ENCODE measurements around the gene DNM1L. TPM values are rescaled to one million over a fixed set of nuclear protein-coding genes. Genes with fewer than 3 reads are reported as not detected.

DNM1L gene
- total RNA-seq (2014; rRNA removed; shearing (Covaris generic)): 28.2 and 30.3 TPM in 2 replicates

DNA sequence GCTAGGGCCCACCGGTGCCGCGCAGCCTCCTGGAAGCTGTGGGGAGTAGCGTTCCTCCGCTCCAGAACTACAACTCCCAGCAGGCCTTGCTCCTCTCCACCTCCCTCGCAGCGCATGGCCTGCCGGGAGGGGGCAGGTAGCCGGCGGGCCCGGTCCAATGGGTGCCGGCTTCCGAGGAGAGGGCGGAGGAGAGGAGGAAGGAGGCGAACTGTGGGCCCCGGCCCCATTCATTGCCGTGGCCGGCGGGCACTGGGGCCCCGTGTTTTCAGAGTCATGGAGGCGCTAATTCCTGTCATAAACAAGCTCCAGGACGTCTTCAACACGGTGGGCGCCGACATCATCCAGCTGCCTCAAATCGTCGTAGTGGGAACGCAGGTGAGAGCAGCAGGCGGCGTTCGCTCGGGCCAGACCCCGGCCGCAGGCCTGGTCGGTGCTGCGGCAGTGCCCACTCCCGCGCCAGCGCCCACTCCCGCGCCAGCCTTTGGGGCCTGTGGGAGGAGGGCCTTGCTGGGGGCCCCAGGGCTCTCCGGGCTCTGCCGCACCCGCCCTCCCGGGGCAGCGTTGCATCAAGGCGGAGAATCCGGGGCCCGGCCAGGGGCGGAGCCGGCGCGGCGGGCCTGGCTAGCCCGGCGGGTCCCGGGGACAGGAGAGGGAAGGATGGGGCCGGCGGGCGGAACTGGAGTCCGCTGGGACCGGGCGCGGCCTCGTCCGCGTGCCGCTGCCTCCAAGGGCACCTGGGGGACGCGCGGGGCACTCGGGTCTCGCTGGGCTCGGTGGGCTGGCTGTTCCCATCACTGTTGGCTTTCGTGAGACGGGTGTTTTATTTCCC is at the start of gene DNM1L:
Gene DNM1L, plus strand, starts transcription at position 211 of the 829 bp plus-strand sequence. Its CDS starts 63 bp downstream, at position 274.
- peak; percentile 99 for DNase-seq (ENCODE audit: low spot score)

DNA sequence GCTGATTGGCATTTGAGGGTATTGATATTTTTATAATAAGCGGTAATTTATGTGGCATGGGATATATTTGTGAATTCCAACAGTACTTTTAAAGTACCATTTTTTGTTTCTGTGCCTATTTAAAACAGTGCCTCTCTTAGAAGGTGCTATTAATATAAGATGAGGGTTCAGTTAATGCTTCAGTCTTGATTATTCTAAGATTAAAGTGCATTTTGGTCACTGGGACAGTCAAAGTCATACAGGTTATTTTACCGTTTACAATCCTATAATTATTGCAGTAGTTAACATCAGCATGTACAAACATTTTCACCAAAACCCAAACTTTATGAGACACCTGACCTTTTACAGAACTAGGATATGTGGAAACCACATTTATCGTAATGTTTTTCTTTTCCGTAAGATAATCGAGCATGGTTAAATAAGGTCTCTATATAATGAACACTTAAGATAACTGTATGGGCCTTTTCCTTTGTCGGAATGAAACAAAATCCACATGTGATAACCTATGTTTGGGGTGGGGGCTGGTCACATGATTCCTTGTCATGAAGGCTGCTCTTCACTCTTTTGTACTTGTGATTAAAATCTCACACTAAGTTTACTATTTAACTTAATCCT is 37.7 kb upstream of the DNM1L start:
- no peak for DNase-seq (ENCODE audit: low spot score)

GRCh38 chr12:32644431-32644830 is 34.7 kb upstream of the DNM1L start:
- DNase-seq (ENCODE audit: low spot score): no peak

DNA sequence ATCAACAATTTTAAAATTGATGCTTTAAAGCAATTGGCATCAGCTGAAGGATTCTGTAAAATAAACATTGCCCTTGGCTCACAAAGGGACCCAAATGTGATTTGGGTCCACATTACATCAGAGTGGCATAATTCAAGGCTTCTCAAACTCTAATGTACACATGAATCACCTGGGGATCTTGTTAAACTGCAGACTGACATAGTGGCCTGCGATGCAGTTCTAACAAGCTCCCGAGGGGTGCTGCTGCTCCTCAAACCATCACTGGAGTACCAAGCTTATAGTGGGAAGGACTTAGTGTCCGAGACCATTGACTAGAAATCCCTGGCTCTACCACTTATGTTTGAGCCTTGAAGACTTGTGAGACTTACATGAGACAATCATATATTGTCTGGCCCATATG is 31.8 kb upstream of the DNM1L start:
- DNase-seq (ENCODE audit: low spot score): peak; percentile 17

GRCh38 chr12:32650508-32650907 is 28.6 kb upstream of the DNM1L start:
- DNase-seq (ENCODE audit: low spot score): no peak

DNA sequence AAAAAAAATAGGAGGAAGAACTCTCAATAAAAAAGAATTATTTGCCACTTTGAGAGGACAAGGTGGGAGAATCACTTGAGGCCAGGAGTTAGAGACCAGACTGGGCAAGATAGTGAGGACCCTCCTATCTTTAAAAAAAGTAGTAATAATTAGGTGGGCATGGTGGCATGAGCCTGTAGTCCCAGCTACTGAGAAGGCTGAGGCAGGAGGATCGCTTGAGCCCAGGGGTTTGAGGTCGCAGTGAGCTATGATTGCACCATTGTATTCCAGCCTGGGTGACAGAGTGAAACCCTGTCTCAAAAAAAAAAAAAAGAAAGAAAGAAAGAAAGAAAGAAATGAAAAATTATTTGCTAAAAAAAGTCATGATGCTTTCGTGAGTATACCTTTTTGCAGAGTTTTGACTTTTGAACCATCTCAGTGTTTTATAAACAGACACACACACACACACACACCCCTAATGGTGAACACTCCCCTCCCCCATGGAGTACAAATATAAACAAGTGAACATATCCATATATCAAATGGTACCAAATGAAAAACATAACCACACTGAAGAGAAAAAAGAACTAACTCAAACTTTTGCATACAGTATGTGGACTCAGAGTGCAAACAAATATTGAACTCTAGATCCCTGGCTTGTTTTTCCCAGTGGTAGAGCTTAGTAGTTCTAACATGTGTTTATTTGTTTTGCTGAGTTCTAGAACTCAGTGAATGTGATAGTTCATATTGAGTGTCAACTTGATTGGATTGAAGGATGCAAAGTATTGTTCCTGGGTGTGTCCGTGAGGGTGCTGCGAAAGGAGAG is 27.7 kb upstream of the DNM1L start:
- no peak for DNase-seq (ENCODE audit: low spot score)

GRCh38 chr12:32651956-32652210 is 27.2 kb upstream of the DNM1L start:
- DNase-seq (ENCODE audit: low spot score): no peak

- no peak for DNase-seq (ENCODE audit: low spot score)
Observed at GRCh38 chr12:32659908-32660440, 19.1 kb upstream of the DNM1L start.

GRCh38 chr12:32661706-32662105 is 17.4 kb upstream of the DNM1L start:
- DNase-seq (ENCODE audit: low spot score): no peak

DNA sequence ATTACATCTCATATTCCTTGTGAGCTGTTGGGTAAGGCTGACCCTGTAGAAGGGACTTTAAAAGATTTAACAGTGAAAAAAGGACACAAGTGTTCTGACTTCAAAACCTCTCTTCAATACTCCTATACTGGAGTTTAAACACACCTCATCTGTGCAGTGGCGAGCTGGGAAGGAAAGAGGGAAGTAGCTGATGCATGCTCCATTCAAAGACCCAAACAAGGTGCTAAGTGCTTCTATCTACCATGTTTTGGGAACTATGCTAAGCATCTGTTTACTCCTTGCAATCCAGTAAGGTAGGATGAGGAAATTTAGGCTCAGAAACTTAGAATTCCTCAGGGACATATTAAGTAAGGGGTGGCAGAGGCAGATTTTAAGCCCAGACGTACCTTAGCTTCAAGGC is 16.4 kb upstream of the DNM1L start:
- no peak for DNase-seq (ENCODE audit: low spot score)

DNA sequence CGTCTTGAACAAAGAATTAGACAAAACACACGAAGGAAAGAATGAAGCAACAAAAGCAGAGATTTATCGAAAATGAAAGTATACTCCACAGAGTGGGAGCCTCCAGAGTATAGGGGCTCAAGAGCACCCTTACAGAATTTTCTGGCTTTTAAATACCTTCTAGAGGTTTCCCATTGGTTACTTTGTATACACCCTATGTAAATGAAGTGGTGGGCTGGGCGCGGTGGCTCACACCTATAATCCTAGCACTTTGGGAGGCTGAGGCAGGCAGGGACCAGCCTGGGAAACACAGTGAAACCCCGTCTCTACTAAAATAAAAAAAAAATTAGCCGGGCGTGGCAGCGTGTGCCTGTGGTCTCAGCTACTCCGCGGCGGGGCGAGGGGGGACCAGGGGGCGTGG is 13.1 kb upstream of the DNM1L start:
- DNase-seq (ENCODE audit: low spot score): no peak

DNA sequence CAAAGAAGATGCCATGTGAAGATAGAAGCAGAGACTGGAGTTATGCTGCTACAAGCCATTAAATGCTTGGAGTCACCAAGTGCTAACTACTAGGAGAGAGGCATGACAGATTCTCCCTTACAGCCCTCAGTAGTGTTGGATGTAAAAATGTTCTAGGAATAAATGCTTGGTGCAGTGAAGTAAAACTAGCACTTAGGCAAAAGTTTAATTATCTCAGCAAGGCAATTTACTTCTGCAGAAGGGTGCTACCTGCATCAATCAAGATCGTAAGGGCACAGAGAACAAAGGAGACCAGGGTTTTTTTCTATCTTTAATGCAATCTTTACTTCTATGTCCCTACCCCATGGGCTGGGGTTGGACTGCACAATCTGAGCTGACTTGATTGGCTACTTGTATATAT is 9.5 kb upstream of the DNM1L start:
- no peak for DNase-seq (ENCODE audit: low spot score)

DNA sequence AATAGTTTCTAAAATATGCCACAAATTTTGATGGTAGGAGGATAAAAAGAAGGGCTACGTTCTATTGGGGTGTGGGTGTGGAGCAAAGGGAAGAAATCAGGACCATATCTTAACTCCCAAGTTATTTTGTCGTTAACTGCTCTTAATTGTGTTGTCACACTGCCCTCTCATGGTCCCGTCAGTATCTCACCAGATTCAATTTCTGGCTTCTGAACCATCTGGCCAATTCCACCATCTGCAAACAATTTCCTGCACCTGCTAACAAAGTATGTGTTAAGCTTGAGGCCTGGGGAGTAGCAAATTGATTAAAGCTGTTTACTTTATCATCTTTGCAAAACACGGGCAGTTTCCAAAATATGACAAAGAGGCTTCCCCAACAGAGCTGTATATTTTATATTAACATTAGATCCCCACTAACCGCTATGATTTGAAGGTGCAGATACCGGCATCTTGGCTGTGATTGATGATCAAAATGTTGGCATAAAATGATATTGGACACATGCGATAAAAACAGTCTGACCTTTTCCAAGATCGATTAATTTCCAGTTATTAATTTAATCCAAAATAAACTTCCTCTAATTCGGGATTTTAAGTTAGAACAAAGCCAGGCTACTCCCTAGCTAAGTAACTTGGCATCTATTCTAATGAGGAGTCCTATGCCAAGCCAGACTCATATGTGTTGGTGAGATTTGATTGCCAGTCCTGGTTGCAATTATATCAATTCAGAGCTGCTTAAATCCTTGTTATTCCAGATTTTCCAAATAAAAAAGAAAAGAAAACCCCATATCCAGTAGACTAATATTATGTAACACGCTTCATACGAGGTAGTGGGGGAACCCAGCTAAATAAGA is 6.9 kb upstream of the DNM1L start:
- DNase-seq (ENCODE audit: low spot score): peak; percentile 81

DNA sequence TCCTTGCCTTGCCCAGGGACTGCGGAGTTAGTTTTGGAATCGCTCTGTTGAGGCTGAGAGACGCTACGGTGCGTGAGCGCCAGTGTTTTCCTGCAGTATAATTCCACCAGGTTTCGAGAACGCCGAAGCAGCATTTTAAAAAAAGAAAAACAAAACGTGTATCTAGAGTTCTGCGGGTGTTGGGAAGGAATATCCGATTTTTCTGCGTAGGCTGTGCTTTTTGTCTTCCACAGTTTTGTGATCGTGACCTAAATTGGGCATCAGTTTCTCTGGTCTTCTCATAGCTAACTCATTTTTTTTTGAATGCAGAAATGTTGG is 778 bp downstream of the DNM1L start:
- no peak for DNase-seq (ENCODE audit: low spot score)

DNA sequence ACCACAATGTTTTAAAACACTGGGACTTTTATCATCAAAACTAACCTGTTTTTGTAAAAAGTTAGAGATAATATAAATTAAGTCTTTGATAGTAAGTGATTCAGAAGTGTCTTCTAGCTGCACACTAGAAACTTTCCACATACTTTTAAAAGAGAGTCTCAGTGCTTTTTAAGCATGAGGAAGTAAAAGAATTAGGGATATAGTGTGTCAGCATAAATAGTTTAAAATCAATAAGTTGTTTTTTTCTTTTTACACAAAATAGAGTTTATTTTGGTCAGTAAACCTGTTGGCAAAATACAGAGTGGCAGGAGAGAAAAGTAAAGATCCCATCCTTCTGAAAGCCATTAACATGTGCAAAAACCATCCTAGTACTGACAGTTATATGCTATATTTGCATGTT is 1.7 kb downstream of the DNM1L start:
- no peak for DNase-seq (ENCODE audit: low spot score)

DNA sequence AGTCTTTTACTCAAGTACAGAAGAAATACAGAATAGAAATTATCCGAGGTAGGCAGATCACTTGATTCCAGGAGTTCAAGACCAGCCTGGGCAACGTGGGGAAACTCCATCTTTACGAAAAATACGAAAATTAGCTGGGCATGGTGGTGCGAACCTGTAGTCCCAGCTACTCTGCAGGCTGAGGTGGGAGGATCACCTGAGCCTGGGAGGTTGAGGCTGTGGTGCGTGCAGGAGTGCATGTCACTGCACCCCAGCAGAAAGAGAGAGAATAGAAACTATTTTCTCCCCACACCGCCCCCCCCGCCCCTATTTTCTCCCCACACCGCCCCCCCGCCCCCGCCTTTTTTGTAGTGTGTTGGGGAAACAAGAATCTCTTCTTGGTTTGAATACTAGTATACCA is 2.2 kb downstream of the DNM1L start:
- no peak for DNase-seq (ENCODE audit: low spot score)

DNA sequence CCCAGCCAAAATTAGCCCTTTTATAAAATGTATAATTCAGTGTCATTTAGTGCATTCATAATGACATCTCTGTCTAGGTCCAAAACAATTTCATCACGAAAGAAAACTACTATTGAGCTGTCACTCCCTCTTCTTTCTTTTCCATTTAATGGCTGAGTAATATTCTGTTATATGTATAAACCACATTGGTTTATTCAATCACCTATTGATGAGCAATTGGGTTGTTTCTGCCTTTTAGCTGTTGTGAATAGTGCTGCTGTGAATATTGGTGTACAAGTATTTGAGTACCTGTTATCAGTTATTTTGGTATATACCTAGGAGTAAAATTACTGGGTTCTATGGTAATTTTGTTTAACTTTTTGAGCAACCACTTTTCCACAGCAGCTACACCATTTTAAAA is 7.2 kb downstream of the DNM1L start:
- no peak for DNase-seq (ENCODE audit: low spot score)

DNA sequence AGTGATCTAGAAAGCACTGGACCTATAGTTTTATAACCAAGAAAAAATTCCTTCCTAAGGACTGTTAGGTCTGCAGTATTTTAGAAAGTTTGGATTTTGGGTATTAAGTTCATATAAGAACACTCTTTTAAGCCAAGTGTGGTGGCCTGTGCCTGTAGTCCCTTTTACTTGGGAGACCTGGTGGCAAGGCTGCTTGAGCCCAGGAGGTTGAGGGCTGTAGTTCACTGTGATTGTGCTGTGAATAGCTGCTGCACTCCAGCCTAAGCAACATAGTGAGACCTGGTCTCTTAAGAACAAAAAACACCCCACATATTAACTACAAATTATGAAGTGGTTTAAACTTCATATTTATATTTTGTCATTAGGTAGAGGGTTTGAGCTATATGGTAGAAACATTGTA is 9.7 kb downstream of the DNM1L start:
- no peak for DNase-seq (ENCODE audit: low spot score)

DNA sequence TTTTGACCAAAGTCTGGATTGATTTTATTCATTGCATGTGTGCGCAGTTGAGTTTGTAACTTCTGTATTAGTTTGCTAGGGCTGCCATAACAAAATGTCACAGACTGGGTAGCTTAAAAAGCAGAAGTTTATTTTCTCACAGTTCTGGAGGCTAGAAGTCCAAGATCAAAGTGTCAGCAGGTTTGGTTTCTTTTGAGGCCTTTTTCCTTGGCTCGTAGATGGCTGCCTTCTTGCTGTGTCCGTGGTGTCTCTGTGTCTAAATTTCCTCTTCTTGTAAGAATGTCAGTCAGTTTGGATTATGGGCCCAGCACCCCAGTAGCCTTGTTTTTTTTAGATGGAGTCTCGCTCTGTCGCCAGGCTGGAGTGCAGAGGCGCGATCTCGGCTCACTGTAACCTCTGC is 11.8 kb downstream of the DNM1L start:
- no peak for DNase-seq (ENCODE audit: low spot score)

GRCh38 chr12:32692358-32692757 is 13.3 kb downstream of the DNM1L start:
- DNase-seq (ENCODE audit: low spot score): no peak

DNA sequence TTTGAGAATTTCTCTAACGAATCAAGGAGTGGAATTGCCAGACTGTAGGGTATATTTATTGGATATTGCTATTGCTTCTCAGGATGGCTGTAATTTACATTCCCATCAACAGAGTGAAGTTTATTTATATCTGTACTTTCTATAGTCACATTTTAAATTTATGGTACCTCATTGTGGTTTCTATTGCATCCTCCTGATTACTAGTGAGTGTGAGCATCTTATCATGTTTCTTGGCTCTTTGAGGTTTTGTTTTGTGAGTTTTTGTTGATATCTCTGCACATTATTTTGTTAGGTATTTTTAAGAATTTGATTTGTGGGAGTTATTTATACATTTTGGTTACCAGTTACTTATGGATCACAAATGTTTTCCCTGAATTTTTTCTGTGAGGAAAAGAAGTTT is 13.9 kb downstream of the DNM1L start:
- DNase-seq (ENCODE audit: low spot score): no peak

GRCh38 chr12:32695787-32696186 is 16.7 kb downstream of the DNM1L start:
- DNase-seq (ENCODE audit: low spot score): no peak
